Left lung (tissue), 10 donors: Measurements from ENCODE around the gene DRD3. TPM values are rescaled to one million over a fixed set of nuclear protein-coding genes. Genes with fewer than 3 reads are reported as not detected.
A peak's percentile ranks its signal among the peaks of the same experiment; 100 is the strongest.

ENCODE experiments used
- ATAC-seq: fragments of 200-7000 bp; cut with Tn5 transposase; one replicate; pipeline ENCODE4 v1.9.1; 2020; ENCODE audit warnings: moderate library complexity
- DNase-seq, 4 donors: peaks; one replicate each; pipeline ENCODE4 v3.0.0-alpha.2; 2013 to 2020
- H3K27ac ChIP-seq, 2 donors: fragments of 200-600 bp; sonication (generic) in 1 of 2; one replicate each; pipeline versions ENCODE4 v1.5.0 to v1.8.0; 2020 to 2021
- H3K27me3 ChIP-seq, 2 donors: fragments of 200-600 bp; sonication (generic) in 1 of 2; one replicate each; pipeline versions ENCODE4 v1.5.0 to v1.8.0; 2020 to 2021
- H3K36me3 ChIP-seq, 2 donors: fragments of 200-600 bp; sonication (generic) in 1 of 2; one replicate each; pipeline versions ENCODE4 v1.5.0 to v1.8.0; 2020 to 2021
- H3K4me1 ChIP-seq, 2 donors: fragments of 200-600 bp; one replicate each; pipeline ENCODE4 v1.8.0; 2021
- H3K4me3 ChIP-seq, 2 donors: fragments of 200-600 bp; sonication (generic) in 1 of 2; one replicate each; pipeline versions ENCODE4 v1.5.0 to v1.8.0; 2020 to 2021; ENCODE audit warnings: mild to moderate bottlenecking in 1 of 2
- H3K9me3 ChIP-seq, 2 donors: fragments of 200-600 bp; sonication (generic) in 1 of 2; one replicate each; pipeline versions ENCODE4 v1.5.0 to v1.8.0; 2020 to 2021
- intact Hi-C, 2 donors: fragments of 100-400 bp; cut with DNase I; formaldehyde crosslinking; loops; one replicate each; pipeline versions ENCODE4 v1.11.2 to v1.14.2; 2022
- polyA plus RNA-seq, 6 donors: library from polyadenylated mRNA; unstranded; fragments of 120-200 nt; gene quantifications; one replicate each; pipeline ENCODE4 v1.2.1, GENCODE V29; 2013; ENCODE audit not compliant: insufficient read length in 6 of 6
- total RNA-seq, 2 donors: library from RNA; stranded (reverse); fragmentation: NEBNext Ultra II Directional; extraction: Animal tissue kit (Norgen Biotek cat#: 25700); gene quantifications; one replicate each; pipeline ENCODE4 v1.2.1, GENCODE V29; 2021
- TF ChIP-seq, protein P1 (sequence below), 2 donors: fragments of 200-600 bp; sonication (generic) in 1 of 2; IDR thresholded peaks; one replicate each; pipeline versions ENCODE4 v1.5.0 to v1.8.0; 2021; ENCODE audit warnings: antibody characterized with exemption in 2 of 2
- donor health status: DM: no; HTN: yes; CAD: no.
- donor health status: DM: no; HTN: no; CAD: no.

DRD3 gene
- total and polyA plus RNA-seq, 8 donors = not detected

DNA sequence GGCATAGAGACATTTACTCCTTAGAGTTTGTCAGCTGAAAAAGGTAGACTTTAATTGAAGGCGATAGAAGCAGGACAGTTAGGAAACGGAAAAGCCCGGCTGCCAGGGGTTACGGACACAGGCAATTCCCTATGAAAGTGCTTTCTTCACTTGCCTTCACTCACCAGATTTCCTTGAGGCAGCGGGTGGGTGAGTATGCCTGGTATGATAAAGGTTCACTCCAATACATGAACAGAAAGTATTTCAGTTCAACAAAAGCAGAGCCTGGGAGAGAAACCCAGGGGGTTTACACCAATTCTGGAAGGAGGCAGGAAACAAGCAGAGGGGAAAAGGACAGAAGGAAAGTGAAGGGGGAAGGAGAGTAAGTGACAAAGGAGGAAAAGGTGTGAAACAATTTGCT is 68.4 kb downstream of the DRD3 start:
- H3K27ac ChIP-seq = peak overlapping the region in 1 of 2 donors; percentile 91
- ATAC-seq (no peak), DNase-seq (no peak)
- H3K4me1 ChIP-seq = peaks cover 0 to 12% of the 10 kb centered on the region in 2 donors
- TF ChIP-seq, protein P1, sequence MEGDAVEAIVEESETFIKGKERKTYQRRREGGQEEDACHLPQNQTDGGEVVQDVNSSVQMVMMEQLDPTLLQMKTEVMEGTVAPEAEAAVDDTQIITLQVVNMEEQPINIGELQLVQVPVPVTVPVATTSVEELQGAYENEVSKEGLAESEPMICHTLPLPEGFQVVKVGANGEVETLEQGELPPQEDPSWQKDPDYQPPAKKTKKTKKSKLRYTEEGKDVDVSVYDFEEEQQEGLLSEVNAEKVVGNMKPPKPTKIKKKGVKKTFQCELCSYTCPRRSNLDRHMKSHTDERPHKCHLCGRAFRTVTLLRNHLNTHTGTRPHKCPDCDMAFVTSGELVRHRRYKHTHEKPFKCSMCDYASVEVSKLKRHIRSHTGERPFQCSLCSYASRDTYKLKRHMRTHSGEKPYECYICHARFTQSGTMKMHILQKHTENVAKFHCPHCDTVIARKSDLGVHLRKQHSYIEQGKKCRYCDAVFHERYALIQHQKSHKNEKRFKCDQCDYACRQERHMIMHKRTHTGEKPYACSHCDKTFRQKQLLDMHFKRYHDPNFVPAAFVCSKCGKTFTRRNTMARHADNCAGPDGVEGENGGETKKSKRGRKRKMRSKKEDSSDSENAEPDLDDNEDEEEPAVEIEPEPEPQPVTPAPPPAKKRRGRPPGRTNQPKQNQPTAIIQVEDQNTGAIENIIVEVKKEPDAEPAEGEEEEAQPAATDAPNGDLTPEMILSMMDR (IDR thresholded peaks at IDR 0.05) = no peak
- intact Hi-C loops = no loop called here
- H3K36me3 ChIP-seq = no peaks in the 10 kb centered on the region
- no peaks in the 10 kb centered on the region for H3K27me3 ChIP-seq
- no peak overlapping the region for H3K4me3 ChIP-seq
- no peaks in the 10 kb centered on the region for H3K9me3 ChIP-seq

DNA sequence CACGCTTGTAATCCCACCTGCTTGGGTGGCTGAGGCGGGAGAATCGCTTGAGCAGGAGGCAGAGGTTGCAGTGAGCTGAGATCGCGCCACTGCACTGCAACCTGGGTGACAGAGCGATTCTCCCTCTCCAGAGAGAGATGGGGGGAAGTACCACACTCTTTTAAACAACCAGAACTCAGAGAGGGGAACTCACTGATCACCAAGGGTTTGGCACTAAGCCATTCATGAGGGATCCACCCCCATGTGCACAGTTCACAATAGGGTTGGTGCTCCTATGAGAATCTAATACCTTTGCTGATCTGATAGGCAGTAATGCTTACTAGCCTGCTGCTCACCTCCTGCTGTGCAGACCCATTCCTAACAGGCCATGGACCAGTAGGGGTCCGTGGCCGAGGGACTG is 70.7 kb downstream of the DRD3 start:
- intact Hi-C loops = no loop called here
- no peak overlapping the region for H3K27ac ChIP-seq
- no peaks in the 10 kb centered on the region for H3K27me3 ChIP-seq
- DNase-seq (no peak), ATAC-seq (no peak)
- H3K4me3 ChIP-seq = no peak overlapping the region
- TF ChIP-seq, protein P1 (IDR thresholded peaks at IDR 0.05) = no peak
- peaks cover 0 to 12% of the 10 kb centered on the region in 2 donors for H3K4me1 ChIP-seq
- H3K9me3 ChIP-seq = no peaks in the 10 kb centered on the region
- no peaks in the 10 kb centered on the region for H3K36me3 ChIP-seq

DNA sequence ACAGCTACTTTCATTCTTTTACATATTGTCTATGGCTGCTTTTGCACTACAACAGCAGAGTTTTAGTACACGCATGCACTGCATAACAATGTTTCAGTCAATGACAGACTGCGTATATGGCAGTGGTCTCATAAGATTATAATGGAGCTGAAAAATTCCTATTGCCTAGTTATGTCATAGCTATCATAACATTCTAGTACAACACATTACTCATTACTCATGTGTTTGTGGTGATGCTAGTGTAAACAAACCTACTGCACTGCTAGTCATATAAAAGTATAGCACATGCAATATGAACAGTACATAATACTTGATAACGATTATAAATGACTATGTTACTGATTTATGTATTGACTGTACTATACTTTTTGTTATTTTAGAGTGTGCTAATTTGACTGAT is 74.4 kb downstream of the DRD3 start:
- intact Hi-C loops = no loop called here
- no peak overlapping the region for H3K4me3 ChIP-seq
- no peak for ATAC-seq
- DNase-seq = no peak
- no peaks in the 10 kb centered on the region for H3K9me3 ChIP-seq
- H3K4me1 ChIP-seq = no peaks in the 10 kb centered on the region
- TF ChIP-seq, protein P1 (IDR thresholded peaks at IDR 0.05) = no peak
- no peak overlapping the region for H3K27ac ChIP-seq
- no peaks in the 10 kb centered on the region for H3K27me3 ChIP-seq
- no peaks in the 10 kb centered on the region for H3K36me3 ChIP-seq

DNA sequence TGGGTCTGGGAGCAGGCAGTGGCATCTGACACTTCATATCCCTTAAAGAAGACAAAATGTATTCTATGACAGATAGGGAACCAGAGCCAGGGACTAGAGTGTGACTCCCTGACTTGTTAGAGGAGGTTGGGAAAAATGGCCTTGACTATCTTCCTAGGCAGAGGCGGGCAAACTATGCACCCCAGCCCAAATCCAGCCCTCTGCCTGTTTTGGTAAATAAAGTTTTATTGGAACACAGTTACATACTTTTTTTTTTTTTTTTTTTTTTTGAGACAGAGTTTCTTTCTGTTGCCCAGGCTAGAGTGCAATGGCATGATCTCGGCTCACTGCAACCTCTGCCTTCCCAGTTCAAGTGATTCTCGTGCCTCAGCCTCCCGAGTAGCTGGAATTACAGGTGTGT is 75.0 kb downstream of the DRD3 start:
- TF ChIP-seq, protein P1 (IDR thresholded peaks at IDR 0.05) = no peak

DNA sequence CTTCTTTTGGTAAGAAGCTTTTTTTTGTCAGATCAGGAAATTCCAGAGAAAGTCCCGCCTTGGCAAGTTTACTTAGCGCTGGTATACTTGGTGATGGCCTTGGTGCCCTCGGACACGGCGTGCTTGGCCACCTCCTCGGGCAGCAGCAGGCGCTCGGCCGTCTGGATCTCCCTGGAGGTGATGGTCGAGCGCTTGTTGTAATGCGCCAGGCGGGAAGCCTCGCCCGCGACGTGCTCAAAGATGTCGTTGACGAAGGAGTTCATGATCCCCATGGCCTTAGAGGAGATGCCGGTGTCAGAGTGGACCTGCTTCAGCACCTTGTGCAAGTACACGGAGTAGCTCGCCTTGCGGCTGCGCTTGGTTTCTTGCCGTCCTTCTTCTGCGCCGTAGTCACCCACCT is 75.7 kb downstream of the DRD3 start:
- TF ChIP-seq, protein P1 (IDR thresholded peaks at IDR 0.05) = no peak
- no peak for ATAC-seq
- Histone ChIP-seq H3K27ac (no peak overlapping the region), H3K27me3 (no peaks in the 10 kb centered on the region), H3K36me3 (no peaks in the 10 kb centered on the region), H3K4me3 (no peak overlapping the region), H3K9me3 (no peaks in the 10 kb centered on the region), H3K4me1 (no peaks in the 10 kb centered on the region)
- no peak for DNase-seq
- intact Hi-C loops = no loop called here

More for the DNA sequence above, 75.0 kb downstream of the DRD3 start:
- H3K9me3 ChIP-seq = no peaks in the 10 kb centered on the region
- H3K27me3 ChIP-seq = no peaks in the 10 kb centered on the region
- H3K27ac ChIP-seq = no peak overlapping the region
- intact Hi-C loops = no loop called here
- H3K36me3 ChIP-seq = no peaks in the 10 kb centered on the region
- ATAC-seq = no peak
- no peak overlapping the region for H3K4me3 ChIP-seq
- no peak for DNase-seq
- H3K4me1 ChIP-seq = no peaks in the 10 kb centered on the region
